ENCODE data around the gene MMP13. TPM values are rescaled to one million over a fixed set of nuclear protein-coding genes. Genes with fewer than 3 reads are reported as not detected.

MMP13 gene
- total RNA-seq, 1 donor from 2014 or later: 0.13 TPM

DNA sequence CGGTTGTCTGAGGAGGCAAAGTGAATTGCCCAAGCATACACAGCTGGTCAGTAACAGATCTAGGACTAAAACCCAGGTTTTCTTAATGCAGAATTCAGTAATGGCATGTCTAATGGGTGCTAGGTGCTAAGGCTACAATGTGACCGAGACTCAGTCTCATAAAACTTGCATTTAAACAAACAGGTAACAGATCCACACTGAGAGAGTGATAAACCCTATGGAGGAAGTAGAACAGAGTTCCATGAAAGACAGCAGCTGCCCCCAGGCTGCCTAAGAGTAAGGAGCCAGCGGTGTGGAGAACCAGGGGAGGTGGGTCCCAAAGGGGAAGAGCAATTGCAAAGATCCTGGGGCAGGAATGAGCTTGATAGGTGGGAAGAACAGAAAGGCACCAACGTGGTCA is 27.3 kb downstream of the MMP13 start:
- TF ChIP-seq, protein P1, sequence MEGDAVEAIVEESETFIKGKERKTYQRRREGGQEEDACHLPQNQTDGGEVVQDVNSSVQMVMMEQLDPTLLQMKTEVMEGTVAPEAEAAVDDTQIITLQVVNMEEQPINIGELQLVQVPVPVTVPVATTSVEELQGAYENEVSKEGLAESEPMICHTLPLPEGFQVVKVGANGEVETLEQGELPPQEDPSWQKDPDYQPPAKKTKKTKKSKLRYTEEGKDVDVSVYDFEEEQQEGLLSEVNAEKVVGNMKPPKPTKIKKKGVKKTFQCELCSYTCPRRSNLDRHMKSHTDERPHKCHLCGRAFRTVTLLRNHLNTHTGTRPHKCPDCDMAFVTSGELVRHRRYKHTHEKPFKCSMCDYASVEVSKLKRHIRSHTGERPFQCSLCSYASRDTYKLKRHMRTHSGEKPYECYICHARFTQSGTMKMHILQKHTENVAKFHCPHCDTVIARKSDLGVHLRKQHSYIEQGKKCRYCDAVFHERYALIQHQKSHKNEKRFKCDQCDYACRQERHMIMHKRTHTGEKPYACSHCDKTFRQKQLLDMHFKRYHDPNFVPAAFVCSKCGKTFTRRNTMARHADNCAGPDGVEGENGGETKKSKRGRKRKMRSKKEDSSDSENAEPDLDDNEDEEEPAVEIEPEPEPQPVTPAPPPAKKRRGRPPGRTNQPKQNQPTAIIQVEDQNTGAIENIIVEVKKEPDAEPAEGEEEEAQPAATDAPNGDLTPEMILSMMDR (IDR thresholded peaks at IDR 0.05; ENCODE audit: insufficient read depth, low read length, poor library complexity, severe bottlenecking): no peak
- Histone ChIP-seq H3K27me3 (ENCODE audit: control insufficient read depth, insufficient read depth, low read length) (no peaks in the 10 kb centered on the region), H3K36me3 (ENCODE audit: control insufficient read depth, insufficient read depth, low read length) (no peaks in the 10 kb centered on the region), H3K4me3 (ENCODE audit: low read depth, low read length) (no peak overlapping the region)
- DNase-seq (ENCODE audit: low read depth): no peak

DNA sequence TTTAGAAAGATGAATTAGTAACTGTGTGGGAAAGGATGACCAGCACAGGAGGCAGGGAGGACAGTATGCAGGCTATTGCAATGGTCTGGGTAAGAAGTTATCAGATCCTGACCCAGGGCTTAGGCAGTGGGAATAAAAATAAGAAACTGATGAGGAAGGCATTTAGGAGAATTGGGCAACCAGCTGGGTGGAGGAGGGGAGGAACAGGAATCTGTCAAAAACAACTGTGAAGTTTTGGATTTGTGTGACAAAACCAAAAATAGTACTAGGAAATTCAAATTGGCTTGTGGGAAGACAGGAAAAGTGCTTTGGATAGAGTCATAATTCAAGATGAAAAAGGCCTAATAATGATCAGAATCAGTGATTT is 27.9 kb downstream of the MMP13 start:
- TF ChIP-seq, protein P1 (IDR thresholded peaks at IDR 0.05; ENCODE audit: insufficient read depth, low read length, poor library complexity, severe bottlenecking): no peak
- DNase-seq (ENCODE audit: low read depth): no peak
- no peaks in the 10 kb centered on the region for H3K27me3 ChIP-seq (ENCODE audit: control insufficient read depth, insufficient read depth, low read length)
- H3K36me3 ChIP-seq (ENCODE audit: control insufficient read depth, insufficient read depth, low read length): no peaks in the 10 kb centered on the region
- no peak overlapping the region for H3K4me3 ChIP-seq (ENCODE audit: low read depth, low read length)

DNA sequence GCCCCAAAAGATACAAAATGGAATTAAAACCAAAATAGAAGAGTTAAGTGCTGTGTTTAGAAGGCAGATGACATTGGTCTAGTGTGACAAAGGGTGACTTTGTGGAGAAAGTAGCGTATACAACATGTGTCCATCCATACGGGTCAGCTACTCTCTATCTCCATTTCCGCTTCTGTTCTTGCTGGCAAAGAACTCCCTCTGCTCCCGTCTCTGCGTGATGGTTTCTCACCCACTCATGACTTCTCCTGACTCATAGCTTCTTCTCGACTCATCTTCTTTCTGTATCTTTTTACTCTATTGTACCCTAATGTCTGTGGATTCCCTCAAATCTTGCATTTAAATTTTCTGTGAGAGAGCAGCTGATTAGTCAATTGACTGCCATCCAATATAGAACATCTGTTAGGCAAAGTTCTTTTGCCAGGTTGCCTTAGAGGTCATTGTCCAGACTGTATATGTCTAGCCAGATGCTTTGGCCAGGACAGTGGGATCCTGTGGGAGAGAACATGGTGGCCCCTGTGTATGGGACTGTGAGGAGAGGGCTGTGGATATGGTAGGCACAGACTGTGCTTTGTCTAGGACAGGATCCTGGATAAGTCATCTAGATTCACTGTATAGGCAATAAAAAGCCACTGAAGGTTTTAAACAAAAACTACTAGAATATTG is 28.4 kb downstream of the MMP13 start:
- no peak overlapping the region for H3K4me3 ChIP-seq (ENCODE audit: low read depth, low read length)
- TF ChIP-seq, protein P1 (IDR thresholded peaks at IDR 0.05; ENCODE audit: insufficient read depth, low read length, poor library complexity, severe bottlenecking): no peak
- H3K36me3 ChIP-seq (ENCODE audit: control insufficient read depth, insufficient read depth, low read length): no peaks in the 10 kb centered on the region
- H3K27me3 ChIP-seq (ENCODE audit: control insufficient read depth, insufficient read depth, low read length): no peaks in the 10 kb centered on the region
- DNase-seq (ENCODE audit: low read depth): no peak

DNA sequence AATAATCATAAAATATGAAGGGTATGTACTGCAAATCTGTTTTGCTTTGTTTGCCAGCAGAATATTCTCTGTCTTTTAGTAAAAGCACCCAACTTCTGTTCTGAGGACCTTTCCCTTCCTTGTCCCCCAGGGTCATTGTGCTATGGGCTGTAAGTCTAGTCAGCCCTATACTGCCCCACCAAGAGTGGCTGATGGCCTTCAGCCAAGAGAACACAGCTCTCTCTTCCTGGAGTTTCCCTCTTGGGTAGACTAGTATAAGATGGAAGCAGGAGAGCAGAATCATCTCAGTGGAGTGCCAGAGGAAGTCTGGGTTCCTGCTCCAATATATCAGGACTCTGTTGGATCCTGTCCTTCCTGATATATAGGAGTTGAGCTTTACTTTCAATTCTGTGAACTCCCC is 29.0 kb downstream of the MMP13 start:
- H3K27me3 ChIP-seq (ENCODE audit: control insufficient read depth, insufficient read depth, low read length): no peaks in the 10 kb centered on the region
- no peaks in the 10 kb centered on the region for H3K36me3 ChIP-seq (ENCODE audit: control insufficient read depth, insufficient read depth, low read length)
- TF ChIP-seq, protein P1 (IDR thresholded peaks at IDR 0.05; ENCODE audit: insufficient read depth, low read length, poor library complexity, severe bottlenecking): no peak
- DNase-seq (ENCODE audit: low read depth): no peak
- H3K4me3 ChIP-seq (ENCODE audit: low read depth, low read length): no peak overlapping the region

DNA sequence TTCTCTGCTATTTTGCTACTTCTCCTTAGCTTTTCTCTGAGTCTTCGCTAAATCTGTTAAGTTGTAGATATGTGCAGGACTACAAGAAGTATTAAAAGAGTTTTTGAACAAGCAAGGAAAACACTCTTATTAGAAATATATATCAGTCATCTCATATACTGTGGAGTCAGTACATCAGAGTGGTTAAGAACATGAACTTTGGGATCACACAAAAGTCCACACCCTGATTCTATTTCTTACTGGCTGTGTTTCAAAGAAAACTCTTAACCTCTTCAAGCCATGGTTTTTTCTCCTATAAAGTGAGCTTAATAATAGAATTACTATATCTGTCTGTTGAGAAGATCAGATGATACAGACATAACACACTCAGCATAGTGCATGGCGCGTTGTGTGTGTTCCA is 29.5 kb downstream of the MMP13 start:
- Histone ChIP-seq H3K4me3 (ENCODE audit: low read depth, low read length) (no peak overlapping the region), H3K36me3 (ENCODE audit: control insufficient read depth, insufficient read depth, low read length) (no peaks in the 10 kb centered on the region), H3K27me3 (ENCODE audit: control insufficient read depth, insufficient read depth, low read length) (no peaks in the 10 kb centered on the region)
- TF ChIP-seq, protein P1 (IDR thresholded peaks at IDR 0.05; ENCODE audit: insufficient read depth, low read length, poor library complexity, severe bottlenecking): no peak
- no peak for DNase-seq (ENCODE audit: low read depth)

DNA sequence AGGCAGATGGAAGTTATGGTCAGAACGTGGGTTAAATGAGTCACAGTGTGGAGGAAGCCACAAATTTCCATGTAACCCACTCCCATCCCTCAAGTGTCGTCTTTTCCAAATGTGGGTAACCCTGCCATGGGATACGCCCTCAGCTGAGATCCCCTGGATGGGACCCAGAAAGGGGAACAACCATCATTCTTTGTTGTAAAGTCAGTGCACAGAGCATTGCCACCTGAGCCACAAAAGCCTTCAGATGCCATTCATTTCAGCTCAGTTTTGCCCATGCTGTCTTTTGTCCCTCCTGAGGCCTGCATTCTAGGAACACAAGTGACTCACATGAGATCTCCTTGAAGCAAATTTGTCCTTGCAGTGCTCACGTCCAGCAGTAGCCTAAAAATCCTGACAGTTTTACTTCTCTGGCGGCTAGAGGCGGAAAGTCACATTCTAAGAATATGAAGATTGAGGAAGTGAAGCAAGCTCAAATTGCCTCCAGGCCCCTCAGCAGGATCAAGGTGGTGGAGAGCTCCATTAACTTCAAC is 30.6 kb downstream of the MMP13 start:
- Histone ChIP-seq H3K27me3 (ENCODE audit: control insufficient read depth, insufficient read depth, low read length) (no peaks in the 10 kb centered on the region), H3K36me3 (ENCODE audit: control insufficient read depth, insufficient read depth, low read length) (no peaks in the 10 kb centered on the region), H3K4me3 (ENCODE audit: low read depth, low read length) (no peak overlapping the region)
- TF ChIP-seq, protein P1 (IDR thresholded peaks at IDR 0.05; ENCODE audit: insufficient read depth, low read length, poor library complexity, severe bottlenecking): no peak
- DNase-seq (ENCODE audit: low read depth): no peak

Measured in kidney epithelial cell (primary cell).